HCT116 (cell line): ENCODE data around the gene DCDC2C. TPM values are rescaled to one million over a fixed set of nuclear protein-coding genes. Genes with fewer than 3 reads are reported as not detected.

Experiments used
- ATAC-seq: fragments of 200-7000 bp; cut with Tn5 transposase; 2 replicates; pipeline ENCODE4 v1.9.1; 2020; ENCODE audit warnings: mild to moderate bottlenecking, moderate library complexity
- BruUV-seq: library from RNA; stranded (reverse); fragments of 400-500 nt; replicated peaks from 2 replicates; lab custom pipeline; 2021; lab: Mats Ljungman, UMichigan
- CTCF ChIA-PET: fragments of 300-600 bp; sonication (Branson Sonifier 250); formaldehyde crosslinking; loops from one replicate; lab custom pipeline; 2021; ENCODE audit warnings: antibody characterized with exemption; lab: Charles Lee
- POLR2A ChIA-PET: fragments of 300-600, 350-600 bp; sonication (Branson Sonifier 250); formaldehyde crosslinking; loops from one replicate; lab custom pipeline; 2021; ENCODE audit warnings: antibody characterized with exemption; lab: Charles Lee
- RAD21 ChIA-PET, 2 experiments: fragments of 300-600 bp; sonication (Branson Sonifier 250); formaldehyde crosslinking; loops; one replicate each; lab custom pipeline; 2023; ENCODE audit warnings: low total read pairs in 2 of 2; ENCODE audit not compliant: uncharacterized antibody in 2 of 2, unreplicated experiment in 2 of 2, low non-redundant PET in 1 of 2; lab: Charles Lee
- DNase-seq: peaks from one replicate; pipeline ENCODE4 v3.0.0-alpha.2; 2010; ENCODE audit warnings: low read depth, low spot score
- H2AFZ ChIP-seq: fragments of 200-600 bp; shearing (Covaris generic), sonication (generic); 2 replicates; pipeline ENCODE4 v1.6.1; 2017; ENCODE audit warnings: low read depth, mixed run types, mixed read lengths, antibody characterized with exemption, low read length; ENCODE audit not compliant: poor library complexity, severe bottlenecking
- H3K27ac ChIP-seq: 2 replicates; pipeline ENCODE4 v1.5.1; 2012; ENCODE audit warnings: low read depth, low read length
- H3K27me3 ChIP-seq: fragments of 200-600 bp; sonication (generic); 2 replicates; pipeline ENCODE4 v1.6.1; 2016; ENCODE audit warnings: mixed run types, low read length, mixed read lengths; ENCODE audit not compliant: insufficient read depth
- H3K36me3 ChIP-seq, 2 experiments: fragments of 200-500 bp in 1 of 2; fragments of 200-600 bp in 1 of 2; sonication (Bioruptor generic) in 1 of 2; sonication (generic) in 1 of 2; 2 replicates each; pipeline versions ENCODE4 v1.5.1 to v1.6.1; 2014 to 2016; ENCODE audit warnings: low read length in 2 of 2, inconsistent platforms in 1 of 2, mixed read lengths in 1 of 2, mixed run types in 1 of 2; ENCODE audit not compliant: insufficient read depth in 2 of 2, control insufficient read depth in 1 of 2
- H3K4me1 ChIP-seq, 2 experiments: fragments of 200-600 bp in 1 of 2; sonication (generic) in 1 of 2; 2 replicates each; pipeline versions ENCODE4 v1.5.1 to v1.6.1; 2012 to 2017; ENCODE audit warnings: low read length in 2 of 2, inconsistent platforms in 1 of 2, mild to moderate bottlenecking in 1 of 2, mixed read lengths in 1 of 2, mixed run types in 1 of 2, moderate library complexity in 1 of 2; ENCODE audit not compliant: insufficient read depth in 2 of 2, control insufficient read depth in 1 of 2
- H3K4me2 ChIP-seq: fragments of 200-600 bp; sonication (generic); 2 replicates; pipeline ENCODE4 v1.6.1; 2017; ENCODE audit warnings: mixed run types, low read length, mixed read lengths
- H3K4me3 ChIP-seq, 2 experiments: fragments of 200-600 bp in 1 of 2; sonication (generic) in 1 of 2; replicated peaks in 1 of 2; 2 replicates each; pipeline ENCODE4 v1.5.1; 2011 to 2016; ENCODE audit warnings: low read length in 2 of 2, control low read depth in 1 of 2, low read depth in 1 of 2, mild to moderate bottlenecking in 1 of 2, mixed read lengths in 1 of 2, mixed run types in 1 of 2
- H3K79me2 ChIP-seq: fragments of 200-600 bp; sonication (generic); 2 replicates; pipeline ENCODE4 v1.6.1; 2017; ENCODE audit warnings: mild to moderate bottlenecking, mixed run types, low read length, moderate library complexity, mixed read lengths; ENCODE audit not compliant: insufficient read depth
- H3K9ac ChIP-seq: fragments of 200-600 bp; sonication (generic); 2 replicates; pipeline ENCODE4 v1.6.1; 2016; ENCODE audit warnings: low read length, mixed read lengths
- H3K9me2 ChIP-seq: fragments of 200-600 bp; sonication (generic), shearing (Covaris generic); 2 replicates; pipeline ENCODE4 v1.6.1; 2017; ENCODE audit warnings: mixed run types, mild to moderate bottlenecking, moderate library complexity; ENCODE audit not compliant: insufficient read depth
- H3K9me3 ChIP-seq, 2 experiments: fragments of 200-500 bp in 1 of 2; fragments of 200-600 bp in 1 of 2; sonication (Bioruptor generic) in 1 of 2; sonication (generic) in 1 of 2; 2 replicates each; pipeline ENCODE4 v1.6.1; 2014 to 2017; ENCODE audit warnings: low read length in 2 of 2, mixed read lengths in 2 of 2, inconsistent platforms in 1 of 2, low read depth in 1 of 2, mild to moderate bottlenecking in 1 of 2, mixed run types in 1 of 2, moderate library complexity in 1 of 2; ENCODE audit not compliant: control insufficient read depth in 1 of 2, insufficient read depth in 1 of 2
- H4K20me1 ChIP-seq: fragments of 200-600 bp; sonication (generic), shearing (Covaris generic); 2 replicates; pipeline ENCODE4 v1.6.1; 2017; ENCODE audit warnings: mixed run types, mild to moderate bottlenecking, moderate library complexity; ENCODE audit not compliant: insufficient read depth
- CBX3 ChIP-seq: IDR thresholded peaks from 2 replicates; pipeline ENCODE4 v1.6.1; 2012; ENCODE audit warnings: low read depth
- CEBPB ChIP-seq: IDR thresholded peaks from 2 replicates; pipeline ENCODE4 v1.6.1; 2012; ENCODE audit warnings: low read depth
- EGR1 ChIP-seq: IDR thresholded peaks from 2 replicates; pipeline ENCODE4 v1.6.1; 2012; ENCODE audit warnings: low read depth
- EZH2phosphoT487 ChIP-seq: fragments of 200-600 bp; IDR thresholded peaks from 2 replicates; pipeline ENCODE4 v1.6.1; 2018; ENCODE audit warnings: antibody characterized with exemption, borderline replicate concordance
- JUND ChIP-seq: IDR thresholded peaks from 2 replicates; pipeline ENCODE4 v1.6.1; 2012
- RAD21 ChIP-seq: IDR thresholded peaks from 2 replicates; pipeline ENCODE4 v1.6.1; 2012; ENCODE audit warnings: low read depth, mild to moderate bottlenecking
- SIN3A ChIP-seq: IDR thresholded peaks from 2 replicates; pipeline ENCODE4 v1.6.1; 2012; ENCODE audit warnings: low read depth
- SP1 ChIP-seq: IDR thresholded peaks from 2 replicates; pipeline ENCODE4 v1.6.1; 2012; ENCODE audit warnings: low read depth
- SRF ChIP-seq: IDR thresholded peaks from 2 replicates; pipeline ENCODE4 v1.6.1; 2012; ENCODE audit warnings: low read depth
- ZFX ChIP-seq: fragments of 450-650 bp; IDR thresholded peaks from 2 replicates; pipeline ENCODE4 v1.6.1; 2017
- intact Hi-C: fragments of 100-400 bp; cut with micrococcal nuclease; formaldehyde crosslinking; loops from 2 replicates; pipeline ENCODE4 v1.10.0; 2022
- total RNA-seq: library from RNA; stranded (reverse); gene quantifications from one replicate; pipeline ENCODE4 v1.2.1, GENCODE V29; 2021; ENCODE audit not compliant: unreplicated experiment
- TF ChIP-seq, protein P1 (sequence below), 3 experiments: fragments of 200-600 bp in 1 of 3; sonication (generic) in 1 of 3; IDR thresholded peaks in 2 of 3; conservative IDR thresholded peaks in 1 of 3; 2 replicates each; pipeline ENCODE4 v1.5.1; 2012 to 2017; ENCODE audit warnings: low read depth in 2 of 3, low read length in 2 of 3, antibody characterized with exemption in 1 of 3, borderline replicate concordance in 1 of 3, control low read depth in 1 of 3, mild to moderate bottlenecking in 1 of 3, mixed read lengths in 1 of 3, mixed run types in 1 of 3, moderate library complexity in 1 of 3; ENCODE audit not compliant: insufficient read depth in 1 of 3

The DCDC2C gene
- total RNA-seq, 1 experiment from 2014 or later, result not detected

DNA sequence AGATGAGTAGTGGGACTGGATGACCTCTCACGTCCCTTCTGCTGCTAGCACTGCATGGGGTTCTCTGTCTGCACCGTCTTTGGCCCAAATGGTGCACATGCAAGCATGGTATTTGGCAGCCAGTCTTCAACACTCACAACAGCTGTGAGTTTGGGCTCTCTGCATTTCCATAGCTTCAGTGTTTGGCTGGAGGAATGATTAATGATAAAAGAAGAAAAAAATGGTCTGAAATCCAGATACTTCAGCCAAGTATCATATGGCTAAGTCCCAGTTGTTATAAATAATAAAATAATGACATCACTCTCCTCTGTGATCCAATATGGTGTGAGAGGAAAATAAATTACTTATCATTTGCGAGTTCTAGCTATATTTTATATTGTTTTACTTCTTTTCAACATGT, 173.3 kb downstream of the DCDC2C start (continued):
- TF ChIP-seq, protein P1, sequence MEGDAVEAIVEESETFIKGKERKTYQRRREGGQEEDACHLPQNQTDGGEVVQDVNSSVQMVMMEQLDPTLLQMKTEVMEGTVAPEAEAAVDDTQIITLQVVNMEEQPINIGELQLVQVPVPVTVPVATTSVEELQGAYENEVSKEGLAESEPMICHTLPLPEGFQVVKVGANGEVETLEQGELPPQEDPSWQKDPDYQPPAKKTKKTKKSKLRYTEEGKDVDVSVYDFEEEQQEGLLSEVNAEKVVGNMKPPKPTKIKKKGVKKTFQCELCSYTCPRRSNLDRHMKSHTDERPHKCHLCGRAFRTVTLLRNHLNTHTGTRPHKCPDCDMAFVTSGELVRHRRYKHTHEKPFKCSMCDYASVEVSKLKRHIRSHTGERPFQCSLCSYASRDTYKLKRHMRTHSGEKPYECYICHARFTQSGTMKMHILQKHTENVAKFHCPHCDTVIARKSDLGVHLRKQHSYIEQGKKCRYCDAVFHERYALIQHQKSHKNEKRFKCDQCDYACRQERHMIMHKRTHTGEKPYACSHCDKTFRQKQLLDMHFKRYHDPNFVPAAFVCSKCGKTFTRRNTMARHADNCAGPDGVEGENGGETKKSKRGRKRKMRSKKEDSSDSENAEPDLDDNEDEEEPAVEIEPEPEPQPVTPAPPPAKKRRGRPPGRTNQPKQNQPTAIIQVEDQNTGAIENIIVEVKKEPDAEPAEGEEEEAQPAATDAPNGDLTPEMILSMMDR (IDR thresholded peaks at IDR 0.05 in 2 of 3, conservative IDR thresholded peaks at IDR 0.05 in 1 of 3; ENCODE audit: borderline replicate concordance in 1 of 3, insufficient read depth in 1 of 3, low read depth in 2 of 3, low read length in 2 of 3), result no peak

DNA sequence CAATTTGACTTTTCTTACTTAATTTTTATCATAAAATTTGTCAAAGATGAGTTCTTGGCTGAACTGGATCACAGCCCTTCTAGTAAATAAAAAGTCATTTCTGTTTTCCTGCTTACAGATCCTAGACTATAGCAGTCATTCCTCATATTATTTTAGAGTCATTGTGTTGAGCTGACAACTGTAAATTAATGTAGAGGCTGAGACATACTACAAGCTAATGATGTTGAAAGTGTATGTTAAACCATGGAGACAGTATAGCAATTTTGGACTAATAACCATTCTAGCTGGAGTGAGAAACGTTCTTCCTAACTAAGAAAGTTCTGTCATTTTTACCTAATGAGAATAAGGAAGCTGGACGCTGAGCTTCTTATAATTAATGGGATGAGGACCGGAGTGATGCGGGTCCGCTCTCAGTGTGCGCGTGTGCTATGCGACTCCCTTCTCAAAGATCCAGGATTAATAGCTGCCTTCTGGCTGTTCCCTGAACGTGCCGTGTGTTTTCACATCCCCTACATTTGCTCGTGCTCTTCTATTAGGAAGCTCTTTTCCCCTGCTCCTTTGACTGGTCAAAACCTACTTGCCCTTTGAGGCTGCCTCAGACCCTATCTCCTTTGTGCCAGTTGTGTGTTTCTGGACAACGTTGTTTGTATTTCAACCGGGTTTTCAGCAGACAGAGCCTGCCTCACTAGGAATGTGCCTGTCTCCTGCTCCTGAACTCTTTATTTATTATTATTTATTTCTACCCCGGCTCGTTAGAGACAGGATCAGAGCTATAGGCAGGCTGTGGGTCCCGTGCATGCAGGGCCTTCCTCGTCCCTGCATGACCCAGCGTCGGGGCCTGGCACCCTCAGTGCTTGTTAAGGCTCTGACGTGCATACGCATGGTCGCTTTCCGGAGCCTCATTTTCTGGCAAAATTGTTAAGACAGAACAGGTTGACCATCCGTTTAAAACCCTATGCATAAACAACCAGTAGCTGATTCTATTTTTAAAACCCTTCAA, 182.6 kb downstream of the DCDC2C start:
- ChIA-PET CTCF (interaction anchor here (1.2 kb wide), 1 partner anchor 73 kb away, joined by 3 read pairs; no protein-coding TSS in a partner anchor), RAD21 (no interaction called here), POLR2A (no interaction called here)
- DNase-seq, result no peak
- Histone ChIP-seq H3K4me1 (no peaks in the 10 kb centered on the region), H3K79me2 (no peaks in the 10 kb centered on the region), H2AFZ (no peak overlapping the region), H4K20me1 (no peaks in the 10 kb centered on the region), H3K36me3 (no peaks in the 10 kb centered on the region), H3K9me2 (no peaks in the 10 kb centered on the region), H3K27ac (no peak overlapping the region), H3K4me2 (no peak overlapping the region), H3K9me3 (no peaks in the 10 kb centered on the region), H3K4me3 (no peak overlapping the region), H3K9ac (no peak overlapping the region), H3K27me3 (0 out of 2 replicates have a peak, but pooled peaks cover 3% of the 10 kb centered on the region)
- intact Hi-C loops, result no loop called here
- TF ChIP-seq JUND (no peak), EGR1 (no peak), SP1 (no peak), CBX3 (no peak), ZFX (no peak), CEBPB (no peak), SIN3A (no peak), SRF (no peak), EZH2phosphoT487 (no peak), RAD21 (no peak)
- ATAC-seq, result no peak
- no TSS peak for BruUV-seq
